Endothelial cell (in vitro differentiated cells): ENCODE measurements around the gene LAPTM5. TPM values are rescaled to one million over a fixed set of nuclear protein-coding genes. Genes with fewer than 3 reads are reported as not detected.

ENCODE experiments used
- DNase-seq: peaks from one replicate; pipeline ENCODE4 v3.0.0; 2021; ENCODE audit warnings: low spot score
- H3K27ac Mint-ChIP-seq: one replicate; pipeline ENCODE4 v1.8.0; 2021; ENCODE audit warnings: mixed read lengths, inconsistent platforms; ENCODE audit not compliant: unreplicated experiment
- H3K27me3 Mint-ChIP-seq: one replicate; pipeline ENCODE4 v1.8.0; 2021; ENCODE audit warnings: mild to moderate bottlenecking, moderate library complexity, mixed read lengths, inconsistent platforms; ENCODE audit not compliant: unreplicated experiment
- H3K36me3 Mint-ChIP-seq: one replicate; pipeline ENCODE4 v1.8.0; 2021; ENCODE audit warnings: mild to moderate bottlenecking, low read depth, mixed read lengths, inconsistent platforms; ENCODE audit not compliant: unreplicated experiment
- H3K4me1 Mint-ChIP-seq: one replicate; pipeline ENCODE4 v1.8.0; 2021; ENCODE audit warnings: mild to moderate bottlenecking, mixed read lengths, inconsistent platforms; ENCODE audit not compliant: unreplicated experiment
- H3K4me3 Mint-ChIP-seq: one replicate; pipeline ENCODE4 v1.8.0; 2021; ENCODE audit warnings: mild to moderate bottlenecking, mixed read lengths, inconsistent platforms; ENCODE audit not compliant: unreplicated experiment
- H3K9me3 Mint-ChIP-seq: one replicate; pipeline ENCODE4 v1.8.0; 2021; ENCODE audit warnings: mixed read lengths, inconsistent platforms; ENCODE audit not compliant: unreplicated experiment
- CTCF ChIP-seq: fragments of 200-600 bp; sonication (generic); IDR thresholded peaks from one replicate; pipeline ENCODE4 v1.5.0; 2021; ENCODE audit warnings: antibody characterized with exemption; ENCODE audit not compliant: unreplicated experiment
- total RNA-seq: library from RNA; stranded (reverse); fragmentation: NEBNext Ultra II Directional; extraction: Animal tissue kit (Norgen Biotek cat#: 25700); gene quantifications from one replicate; pipeline ENCODE4 v1.2.1, GENCODE V29; 2021; ENCODE audit not compliant: unreplicated experiment

The LAPTM5 gene
- total RNA-seq, 1 donor from 2014 or later, result 80.5 TPM

- Mint-ChIP-seq H3K9me3 (no peaks in the 10 kb centered on the region), H3K4me1 (peaks cover 17% of the 10 kb centered on the region), H3K36me3 (no peaks in the 10 kb centered on the region), H3K4me3 (no peak overlapping the region), H3K27me3 (peaks cover 4% of the 10 kb centered on the region), H3K27ac (no peak overlapping the region)
- TF ChIP-seq CTCF, result no peak
- DNase-seq, result no peak
Observed at GRCh38 chr1:30726773-30727684, 30.5 kb downstream of the LAPTM5 start.

- Mint-ChIP-seq H3K27ac (no peak overlapping the region), H3K9me3 (no peaks in the 10 kb centered on the region), H3K4me3 (no peak overlapping the region), H3K27me3 (peaks cover 5% of the 10 kb centered on the region), H3K36me3 (no peaks in the 10 kb centered on the region), H3K4me1 (peaks cover 17% of the 10 kb centered on the region)
- TF ChIP-seq CTCF, result no peak
- no peak for DNase-seq
Observed at GRCh38 chr1:30726236-30726635, 31.3 kb downstream of the LAPTM5 start.

- Mint-ChIP-seq H3K4me1 (peaks cover 15% of the 10 kb centered on the region), H3K27ac (no peak overlapping the region), H3K36me3 (no peaks in the 10 kb centered on the region), H3K27me3 (peaks cover 5% of the 10 kb centered on the region), H3K4me3 (no peak overlapping the region), H3K9me3 (no peaks in the 10 kb centered on the region)
- no peak for TF ChIP-seq CTCF
- no peak for DNase-seq
Observed at GRCh38 chr1:30725450-30726095, 32.0 kb downstream of the LAPTM5 start.

- Mint-ChIP-seq H3K9me3 (no peaks in the 10 kb centered on the region), H3K27me3 (peaks cover 5% of the 10 kb centered on the region), H3K27ac (no peak overlapping the region), H3K36me3 (no peaks in the 10 kb centered on the region), H3K4me1 (peaks cover 15% of the 10 kb centered on the region), H3K4me3 (no peak overlapping the region)
- DNase-seq, result no peak
- TF ChIP-seq CTCF, result no peak
Observed at GRCh38 chr1:30724655-30725421, 32.7 kb downstream of the LAPTM5 start.
